GM23338 (cell line): ENCODE measurements around the gene MAPK8IP3. TPM values are rescaled to one million over a fixed set of nuclear protein-coding genes. Genes with fewer than 3 reads are reported as not detected.

Source experiments
- ATAC-seq: fragments of 200-7000 bp; cut with Tn5 transposase; 3 replicates; pipeline ENCODE4 v1.9.1; 2020
- DNase-seq: peaks from one replicate; pipeline ENCODE4 v3.0.0-alpha.2; 2015; ENCODE audit warnings: low spot score
- H2AFZ ChIP-seq: fragments of 200-600 bp; sonication (generic); 2 replicates; pipeline ENCODE4 v1.8.0; 2016; ENCODE audit warnings: antibody characterized with exemption, mild to moderate bottlenecking, moderate library complexity
- H3F3A ChIP-seq: fragments of 200-600 bp; sonication (generic); replicated peaks from 2 replicates; pipeline ENCODE4 v1.8.0; 2017; ENCODE audit warnings: antibody characterized with exemption, mixed run types, low read depth
- H3K27ac ChIP-seq: fragments of 200-600 bp; sonication (generic); 2 replicates; pipeline ENCODE4 v1.6.1; 2016; ENCODE audit warnings: low read depth
- H3K27me3 ChIP-seq: fragments of 200-600 bp; sonication (generic); 2 replicates; pipeline ENCODE4 v1.8.0; 2016; ENCODE audit warnings: mild to moderate bottlenecking, mixed run types, moderate library complexity; ENCODE audit not compliant: insufficient read depth
- H3K36me3 ChIP-seq: fragments of 200-600 bp; sonication (generic); 2 replicates; pipeline ENCODE4 v1.8.0; 2016; ENCODE audit warnings: mild to moderate bottlenecking; ENCODE audit not compliant: insufficient read depth
- H3K4me1 ChIP-seq: fragments of 200-600 bp; sonication (generic); 2 replicates; pipeline ENCODE4 v1.8.0; 2016; ENCODE audit warnings: mild to moderate bottlenecking, moderate library complexity; ENCODE audit not compliant: insufficient read depth
- H3K4me2 ChIP-seq: fragments of 200-600 bp; sonication (generic); 2 replicates; pipeline ENCODE4 v1.7.1; 2017; ENCODE audit warnings: mixed run types
- H3K4me3 ChIP-seq: fragments of 200-600 bp; sonication (generic); 2 replicates; pipeline ENCODE4 v1.6.1; 2016; ENCODE audit warnings: mixed run types
- H3K79me2 ChIP-seq: fragments of 200-600 bp; sonication (generic); replicated peaks from 2 replicates; pipeline ENCODE4 v1.8.0; 2017; ENCODE audit warnings: mild to moderate bottlenecking; ENCODE audit not compliant: insufficient read depth
- H3K9me2 ChIP-seq: fragments of 200-600 bp; sonication (generic); 2 replicates; pipeline ENCODE4 v1.8.0; 2017; ENCODE audit not compliant: insufficient read depth
- H4K20me1 ChIP-seq: fragments of 200-600 bp; sonication (generic); replicated peaks from 2 replicates; pipeline ENCODE4 v1.8.0; 2017; ENCODE audit warnings: mild to moderate bottlenecking; ENCODE audit not compliant: insufficient read depth
- H3K27ac Mint-ChIP-seq: 2 replicates; pipeline ENCODE4 v1.8.0; 2020; ENCODE audit warnings: inconsistent platforms, mild to moderate bottlenecking, moderate library complexity, mixed read lengths
- H3K27me3 Mint-ChIP-seq: 3 replicates; pipeline ENCODE4 v1.8.0; 2022; ENCODE audit warnings: low read depth, mild to moderate bottlenecking, moderate library complexity, mixed read lengths, inconsistent platforms; ENCODE audit not compliant: insufficient read depth, poor library complexity
- H3K36me3 Mint-ChIP-seq: 3 replicates; pipeline ENCODE4 v1.8.0; 2021; ENCODE audit warnings: low read depth, mild to moderate bottlenecking, inconsistent platforms, moderate library complexity, mixed read lengths
- H3K4me1 Mint-ChIP-seq: 3 replicates; pipeline ENCODE4 v1.8.0; 2020; ENCODE audit warnings: mild to moderate bottlenecking, inconsistent platforms, mixed read lengths
- H3K4me3 Mint-ChIP-seq: 3 replicates; pipeline ENCODE4 v1.8.0; 2021; ENCODE audit warnings: moderate library complexity, mild to moderate bottlenecking, inconsistent platforms, mixed read lengths
- H3K9me3 Mint-ChIP-seq: 3 replicates; pipeline ENCODE4 v1.8.0; 2020; ENCODE audit warnings: moderate library complexity, mild to moderate bottlenecking, inconsistent platforms, mixed read lengths
- CREB1 ChIP-seq: fragments of 250-450 bp; sonication (Bioruptor Pico); IDR thresholded peaks from 2 replicates; pipeline ENCODE4 v1.5.0; 2020; ENCODE audit warnings: low read depth, mild to moderate bottlenecking, moderate library complexity
- CTCF ChIP-seq, 2 experiments: fragments of 200-600 bp in 1 of 2; sonication (generic) in 1 of 2; conservative IDR thresholded peaks; 2 replicates each; pipeline versions ENCODE4 v1.5.1 to v1.6.1; 2016 to 2017; ENCODE audit warnings: antibody characterized with exemption in 2 of 2, low read depth in 2 of 2, mild to moderate bottlenecking in 2 of 2, moderate library complexity in 1 of 2
- ETS1 ChIP-seq: IDR thresholded peaks from 2 replicates; pipeline ENCODE4 v1.6.1; 2016; ENCODE audit warnings: antibody characterized with exemption
- EZH2 ChIP-seq: fragments of 200-600 bp; sonication (generic); IDR thresholded peaks from one replicate; pipeline ENCODE4 v1.8.0; 2017; ENCODE audit warnings: antibody characterized with exemption, mild to moderate bottlenecking, low read depth; ENCODE audit not compliant: unreplicated experiment
- EZH2phosphoT487 ChIP-seq: fragments of 200-600 bp; sonication (generic); IDR thresholded peaks from one replicate; pipeline ENCODE4 v1.8.1; 2018; ENCODE audit warnings: antibody characterized with exemption; ENCODE audit not compliant: unreplicated experiment
- JUNB ChIP-seq: IDR thresholded peaks from one replicate; pipeline ENCODE4 v1.6.1; 2016; ENCODE audit warnings: antibody characterized with exemption; ENCODE audit not compliant: unreplicated experiment
- NANOG ChIP-seq: IDR thresholded peaks from 2 replicates; pipeline ENCODE4 v1.6.1; 2016; ENCODE audit warnings: antibody characterized with exemption, borderline replicate concordance
- POLR2AphosphoS5 ChIP-seq: IDR thresholded peaks from 2 replicates; pipeline ENCODE4 v1.6.1; 2016; ENCODE audit warnings: antibody characterized with exemption, low read depth
- REST ChIP-seq: IDR thresholded peaks from one replicate; pipeline ENCODE4 v1.6.1; 2018; ENCODE audit warnings: antibody characterized with exemption; ENCODE audit not compliant: unreplicated experiment
- STAT1 ChIP-seq: IDR thresholded peaks from one replicate; pipeline ENCODE4 v1.6.1; 2016; ENCODE audit warnings: antibody characterized with exemption; ENCODE audit not compliant: unreplicated experiment
- ZNF114 ChIP-seq: fragments of 250-450 bp; sonication (Bioruptor Pico); IDR thresholded peaks from 2 replicates; pipeline ENCODE4 v1.5.0; 2020; ENCODE audit warnings: mild to moderate bottlenecking, moderate library complexity
- ZNF331 ChIP-seq: fragments of 250-450 bp; sonication (Bioruptor Pico); IDR thresholded peaks from 2 replicates; pipeline ENCODE4 v1.5.0; 2020; ENCODE audit warnings: low read depth, mild to moderate bottlenecking, moderate library complexity
- ZNF462 ChIP-seq: fragments of 250-450 bp; sonication (Bioruptor Pico); IDR thresholded peaks from 2 replicates; pipeline ENCODE4 v1.5.0; 2020; ENCODE audit warnings: mild to moderate bottlenecking, moderate library complexity
- polyA plus RNA-seq: library from polyadenylated mRNA; unstranded; fragments of >200 nt; fragmentation: Nextera tagmentation; extraction: Ambion mirVana; gene quantifications from 2 replicates; pipeline ENCODE4 v1.2.1, GENCODE V29; 2016
- total RNA-seq: library from RNA; depleted of rRNA; stranded (reverse); fragments of >200 nt; shearing (Covaris generic); gene quantifications from 2 replicates; pipeline ENCODE4 v1.2.3, GENCODE V29; 2014

MAPK8IP3 gene
- total and polyA plus RNA-seq, 2 experiments from 2014 or later, result 11.3 to 58.4 TPM

GRCh38 chr16:1667916-1668315 lies 38.1 kb upstream of the MAPK8IP3 start:
- no peak overlapping the region for H3K4me3 Mint-ChIP-seq
- no peak overlapping the region for H3K27ac Mint-ChIP-seq
- Histone ChIP-seq H3K9me2 (no peaks in the 10 kb centered on the region), H3K4me2 (no peak overlapping the region), H3K27ac (no peak overlapping the region), H3F3A (no peaks in the 10 kb centered on the region), H3K79me2 (no peaks in the 10 kb centered on the region), H3K36me3 (peaks cover 11% of the 10 kb centered on the region), H3K4me3 (no peak overlapping the region), H2AFZ (no peak overlapping the region), H4K20me1 (peaks cover 4% of the 10 kb centered on the region; the same call in 1 of the 2 replicates), H3K27me3 (no peaks in the 10 kb centered on the region), H3K4me1 (no peaks in the 10 kb centered on the region)
- TF ChIP-seq ETS1 (no peak), CTCF (conservative IDR thresholded peaks at IDR 0.05; ENCODE audit: low read depth in 2 of 2) (no peak), EZH2phosphoT487 (no peak), CREB1 (CRISPR knock-in tag) (no peak), REST (no peak), JUNB (no peak), ZNF462 (CRISPR knock-in tag) (no peak), ZNF114 (no peak), EZH2 (no peak), STAT1 (no peak), ZNF331 (CRISPR knock-in tag) (no peak), POLR2AphosphoS5 (no peak), NANOG (no peak)
- peaks cover 82% of the 10 kb centered on the region for H3K36me3 Mint-ChIP-seq
- ATAC-seq (no peak), DNase-seq (no peak)
- H3K27me3 Mint-ChIP-seq, result peaks cover 5% of the 10 kb centered on the region
- H3K9me3 Mint-ChIP-seq, result no peaks in the 10 kb centered on the region; the same call in 2 of the 3 replicates
- H3K4me1 Mint-ChIP-seq, result no peaks in the 10 kb centered on the region
